B cell (primary cell): ENCODE data around the gene GRIA3. TPM values are rescaled to one million over a fixed set of nuclear protein-coding genes. Genes with fewer than 3 reads are reported as not detected.

ENCODE experiments used
- ATAC-seq: fragments of 200-7000 bp; cut with Tn5 transposase; one replicate; pipeline ENCODE4 v1.10.0; 2021; ENCODE audit warnings: low read depth, mild to moderate bottlenecking, moderate number of reproducible peaks, moderate library complexity
- CTCF ChIA-PET: fragments of 350-600 bp; sonication (Branson Sonifier 250); formaldehyde crosslinking; loops from one replicate; lab custom pipeline; 2021; ENCODE audit warnings: antibody characterized with exemption, inconsistent platforms; lab: Charles Lee
- POLR2A ChIA-PET: fragments of 350-600 bp; sonication (Branson Sonifier 250); formaldehyde crosslinking; loops from one replicate; lab custom pipeline; 2021; ENCODE audit warnings: antibody characterized with exemption; lab: Charles Lee
- DNase-seq: peaks from one replicate; pipeline ENCODE4 v3.0.0; 2013
- H2AFZ ChIP-seq: 2 replicates; pipeline ENCODE4 v1.6.1; 2012; ENCODE audit warnings: mild to moderate bottlenecking, low read depth, low read length; ENCODE audit not compliant: insufficient read depth, poor library complexity, severe bottlenecking
- H3K27ac ChIP-seq, 2 donors: 1 replicate in 1 of 2; 2 replicates in 1 of 2; pipeline ENCODE4 v1.5.1; 2012 to 2013; ENCODE audit warnings: low read length in 2 of 2, mild to moderate bottlenecking in 2 of 2, moderate library complexity in 1 of 2
- H3K27me3 ChIP-seq, 4 experiments: fragments of 200-600 bp in 1 of 4; sonication (generic) in 1 of 4; replicated peaks in 1 of 4; 1 replicate in 2 of 4; 2 replicates in 2 of 4; pipeline versions ENCODE4 v1.6.1 to v1.7.0; 2013 to 2016; ENCODE audit warnings: low read length in 3 of 4, mild to moderate bottlenecking in 2 of 4, mixed read lengths in 1 of 4, moderate library complexity in 1 of 4; ENCODE audit not compliant: insufficient read depth in 4 of 4, control insufficient read depth in 3 of 4; ENCODE audit errors: control extremely low read depth in 1 of 4
- H3K36me3 ChIP-seq, 2 experiments: replicated peaks in 1 of 2; 1 replicate in 1 of 2; 2 replicates in 1 of 2; pipeline versions ENCODE4 v1.6.1 to v1.7.1; 2013; ENCODE audit warnings: low read length in 1 of 2; ENCODE audit not compliant: insufficient read depth in 2 of 2, control insufficient read depth in 1 of 2; ENCODE audit errors: control extremely low read depth in 1 of 2, extremely low read depth in 1 of 2
- H3K4me1 ChIP-seq, 2 donors: fragments of 200-600 bp in 1 of 2; sonication (generic) in 1 of 2; 1 replicate in 1 of 2; 2 replicates in 1 of 2; pipeline versions ENCODE4 v1.5.1 to v1.6.1; 2013 to 2017; ENCODE audit warnings: low read length in 2 of 2; ENCODE audit not compliant: control insufficient read depth in 2 of 2, insufficient read depth in 2 of 2
- H3K4me2 ChIP-seq: replicated peaks from 2 replicates; pipeline ENCODE3; 2012; ENCODE audit warnings: mild to moderate bottlenecking, low read depth, low read length; ENCODE audit not compliant: poor library complexity, severe bottlenecking
- H3K4me3 ChIP-seq, 5 experiments: fragments of 200-600 bp in 1 of 5; sonication (generic) in 1 of 5; 1 replicate in 3 of 5; 2 replicates in 2 of 5; pipeline versions ENCODE4 v1.5.1 to v1.7.0; 2011 to 2016; ENCODE audit warnings: low read length in 4 of 5, mild to moderate bottlenecking in 4 of 5, low read depth in 2 of 5, control low read depth in 1 of 5, moderate library complexity in 1 of 5; ENCODE audit not compliant: insufficient read depth in 1 of 5; ENCODE audit errors: control extremely low read depth in 1 of 5, extremely low read depth in 1 of 5
- H3K79me2 ChIP-seq: fragments of 200-600 bp; sonication (generic); one replicate; pipeline ENCODE4 v1.6.0; 2016; ENCODE audit warnings: low read length; ENCODE audit not compliant: control insufficient read depth, insufficient read depth
- H3K9ac ChIP-seq: fragments of 200-600 bp; sonication (generic); 2 replicates; pipeline ENCODE4 v1.6.1; 2017; ENCODE audit warnings: mild to moderate bottlenecking, low read length, moderate library complexity
- H3K9me3 ChIP-seq, 3 donors: one replicate each; pipeline versions ENCODE4 v1.6.1 to v1.7.1; 2013; ENCODE audit warnings: low read length in 2 of 3; ENCODE audit not compliant: control insufficient read depth in 2 of 3, insufficient read depth in 1 of 3; ENCODE audit errors: control extremely low read depth in 1 of 3
- H4K20me1 ChIP-seq: 2 replicates; pipeline ENCODE4 v1.6.0; 2012; ENCODE audit warnings: mild to moderate bottlenecking, low read length; ENCODE audit not compliant: insufficient read depth, control insufficient read depth, poor library complexity, severe bottlenecking
- H3K27ac Mint-ChIP-seq: one replicate; pipeline ENCODE4 v1.8.0; 2021; ENCODE audit warnings: mixed read lengths
- H3K27me3 Mint-ChIP-seq: one replicate; pipeline ENCODE4 v1.8.0; 2021; ENCODE audit warnings: mixed read lengths
- H3K4me1 Mint-ChIP-seq: one replicate; pipeline ENCODE4 v1.8.0; 2021; ENCODE audit warnings: mixed read lengths
- H3K4me3 Mint-ChIP-seq: one replicate; pipeline ENCODE4 v1.8.0; 2021; ENCODE audit warnings: mixed read lengths
- H3K9me3 Mint-ChIP-seq: one replicate; pipeline ENCODE4 v1.8.0; 2022; ENCODE audit warnings: mixed read lengths; ENCODE audit not compliant: insufficient read depth
- CTCF ChIP-seq: fragments of 200-600 bp; IDR thresholded peaks from one replicate; pipeline ENCODE4 v1.8.0; 2022; ENCODE audit warnings: antibody characterized with exemption, mild to moderate bottlenecking
- EZH2 ChIP-seq: IDR thresholded peaks from 2 replicates; pipeline ENCODE4 v1.6.1; 2012; ENCODE audit warnings: borderline replicate concordance, low read depth, mild to moderate bottlenecking, moderate library complexity, low read length; ENCODE audit not compliant: insufficient read depth, poor library complexity, severe bottlenecking
- WGBS: methylation state at CpG from one replicate; pipeline ENCODE4 v1.1.5; 2013; ENCODE audit warnings: missing lambda C conversion rate; ENCODE audit not compliant: insufficient coverage; 5-methylcytosine and 5-hydroxymethylcytosine counted together
- intact Hi-C: fragments of 100-400 bp; cut with micrococcal nuclease; formaldehyde crosslinking; loops from one replicate; pipeline ENCODE4 v1.10.0; 2022
- polyA plus RNA-seq: library from polyadenylated mRNA; depleted of rRNA; stranded (reverse); fragments of >200 nt; gene quantifications from 2 replicates; pipeline ENCODE4 v1.2.3, GENCODE V29; 2012
- total RNA-seq, 2 donors: library from RNA; stranded (reverse); fragments of 120-200 nt in 1 of 2; gene quantifications; 1 replicate in 1 of 2; 2 replicates in 1 of 2; pipeline versions ENCODE4 v1.2.3 to v1.2.4, GENCODE V29; 2013 to 2022

Gene GRIA3
- total and polyA plus RNA-seq, 2 donors (not counting 1 experiment from before 2014, with no cell fraction given): not detected

- no peak overlapping the region for H3K4me2 ChIP-seq
Observed at GRCh38 chrX:123331859-123332258, 147.8 kb downstream of the GRIA3 start.

GRCh38 chrX:123336666-123337065 is 152.6 kb downstream of the GRIA3 start:
- no peaks in the 10 kb centered on the region for H3K27me3 Mint-ChIP-seq
- no peak overlapping the region for H3K27ac Mint-ChIP-seq
- ChIA-PET CTCF (no interaction called here), POLR2A (no interaction called here)
- no peak overlapping the region for H2AFZ ChIP-seq
- ATAC-seq: no peak
- no peaks in the 10 kb centered on the region for H3K27me3 ChIP-seq
- no peaks in the 10 kb centered on the region for H3K4me1 ChIP-seq
- intact Hi-C loops: no loop called here
- H3K9me3 ChIP-seq: no peaks in the 10 kb centered on the region
- no peaks in the 10 kb centered on the region for H3K36me3 ChIP-seq
- H3K4me3 ChIP-seq: no peak overlapping the region
- H3K79me2 ChIP-seq: no peaks in the 10 kb centered on the region
- H3K4me2 ChIP-seq: no peak overlapping the region
- H3K27ac ChIP-seq: no peak overlapping the region
- H4K20me1 ChIP-seq: no peaks in the 10 kb centered on the region
- no peak for DNase-seq
- no peaks in the 10 kb centered on the region for H3K4me1 Mint-ChIP-seq
- WGBS: no CpG with 5 or more reads among the region's 1 CpG
- no peak overlapping the region for H3K9ac ChIP-seq
- H3K4me3 Mint-ChIP-seq: no peak overlapping the region
- H3K9me3 Mint-ChIP-seq: no peaks in the 10 kb centered on the region
- TF ChIP-seq EZH2: no peak
- no peak for TF ChIP-seq CTCF

More at GRCh38 chrX:123331859-123332258, 147.8 kb downstream of the GRIA3 start:
- Histone ChIP-seq H4K20me1 (no peaks in the 10 kb centered on the region), H3K79me2 (no peaks in the 10 kb centered on the region), H2AFZ (no peak overlapping the region), H3K27ac (no peak overlapping the region), H3K27me3 (no peaks in the 10 kb centered on the region), H3K4me3 (no peak overlapping the region), H3K9ac (no peak overlapping the region), H3K9me3 (no peaks in the 10 kb centered on the region), H3K4me1 (no peaks in the 10 kb centered on the region), H3K36me3 (no peaks in the 10 kb centered on the region)
- ATAC-seq (no peak), DNase-seq (no peak)
- no peak overlapping the region for H3K27ac Mint-ChIP-seq
- no peaks in the 10 kb centered on the region for H3K4me1 Mint-ChIP-seq
- intact Hi-C loops: no loop called here
- H3K9me3 Mint-ChIP-seq: no peaks in the 10 kb centered on the region
- H3K27me3 Mint-ChIP-seq: no peaks in the 10 kb centered on the region
- TF ChIP-seq CTCF: no peak
- TF ChIP-seq EZH2: no peak
- H3K4me3 Mint-ChIP-seq: no peak overlapping the region
- CTCF ChIA-PET: no interaction called here
- POLR2A ChIA-PET: no interaction called here
- WGBS: no CpG with 5 or more reads among the region's 1 CpG
